ENCODE measurements around the gene KLF9. TPM values are rescaled to one million over a fixed set of nuclear protein-coding genes. Genes with fewer than 3 reads are reported as not detected.

The KLF9 gene
- total RNA-seq, 2 experiments from 2014 or later: 20.8 to 22.0 TPM

Other genes starting within 250 kb of the KLF9 start
- gene SMC5, start 155.7 kb downstream of the KLF9 start, total RNA-seq: 10 to 100 TPM; 38.1 to 40.9 TPM